Measurements from ENCODE around the gene KLHL29. TPM values are rescaled to one million over a fixed set of nuclear protein-coding genes. Genes with fewer than 3 reads are reported as not detected.

The KLHL29 gene
- total RNA-seq, 4 donors from 2014 or later = 39.6 to 52.0 (median 40.4) TPM

DNA sequence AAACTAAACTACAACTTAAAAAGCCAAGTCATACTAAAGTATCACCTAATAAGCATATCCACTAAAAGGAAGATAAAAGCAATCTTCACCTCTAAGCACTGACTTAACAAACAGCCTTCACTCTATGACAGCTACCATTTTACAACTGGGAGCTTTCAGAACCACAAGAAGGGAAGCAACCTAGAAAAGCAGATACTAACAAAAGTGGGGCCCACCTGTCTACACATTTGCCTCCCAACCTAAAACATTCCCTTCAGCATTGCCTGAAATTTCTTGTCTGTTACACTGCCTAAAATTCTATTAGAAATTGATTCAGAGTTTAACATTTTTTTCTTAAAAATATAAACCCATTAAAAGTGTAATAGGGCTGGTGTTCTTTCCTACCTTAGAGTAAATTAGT is 370.0 kb downstream of the KLHL29 start:
- peaks cover 0 to 54% (median 0%) of the 10 kb centered on the region in 3 donors for H3K36me3 ChIP-seq
- H3K4me1 ChIP-seq = peaks cover 0 to 6% (median 0%) of the 10 kb centered on the region in 4 donors
- no peak overlapping the region for H3K27ac ChIP-seq
- no peaks in the 10 kb centered on the region for H3K27me3 ChIP-seq
- H3K9me3 ChIP-seq = no peaks in the 10 kb centered on the region
- no peak overlapping the region for H3K4me3 ChIP-seq
- DNase-seq (ENCODE audit: low spot score in 2 of 2) = no peak
- TF ChIP-seq, protein P1, sequence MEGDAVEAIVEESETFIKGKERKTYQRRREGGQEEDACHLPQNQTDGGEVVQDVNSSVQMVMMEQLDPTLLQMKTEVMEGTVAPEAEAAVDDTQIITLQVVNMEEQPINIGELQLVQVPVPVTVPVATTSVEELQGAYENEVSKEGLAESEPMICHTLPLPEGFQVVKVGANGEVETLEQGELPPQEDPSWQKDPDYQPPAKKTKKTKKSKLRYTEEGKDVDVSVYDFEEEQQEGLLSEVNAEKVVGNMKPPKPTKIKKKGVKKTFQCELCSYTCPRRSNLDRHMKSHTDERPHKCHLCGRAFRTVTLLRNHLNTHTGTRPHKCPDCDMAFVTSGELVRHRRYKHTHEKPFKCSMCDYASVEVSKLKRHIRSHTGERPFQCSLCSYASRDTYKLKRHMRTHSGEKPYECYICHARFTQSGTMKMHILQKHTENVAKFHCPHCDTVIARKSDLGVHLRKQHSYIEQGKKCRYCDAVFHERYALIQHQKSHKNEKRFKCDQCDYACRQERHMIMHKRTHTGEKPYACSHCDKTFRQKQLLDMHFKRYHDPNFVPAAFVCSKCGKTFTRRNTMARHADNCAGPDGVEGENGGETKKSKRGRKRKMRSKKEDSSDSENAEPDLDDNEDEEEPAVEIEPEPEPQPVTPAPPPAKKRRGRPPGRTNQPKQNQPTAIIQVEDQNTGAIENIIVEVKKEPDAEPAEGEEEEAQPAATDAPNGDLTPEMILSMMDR (IDR thresholded peaks at IDR 0.05) = no peak
- TF ChIP-seq EP300 (IDR thresholded peaks at IDR 0.05) (no peak), POLR2A (IDR thresholded peaks at IDR 0.05) (no peak)

DNA sequence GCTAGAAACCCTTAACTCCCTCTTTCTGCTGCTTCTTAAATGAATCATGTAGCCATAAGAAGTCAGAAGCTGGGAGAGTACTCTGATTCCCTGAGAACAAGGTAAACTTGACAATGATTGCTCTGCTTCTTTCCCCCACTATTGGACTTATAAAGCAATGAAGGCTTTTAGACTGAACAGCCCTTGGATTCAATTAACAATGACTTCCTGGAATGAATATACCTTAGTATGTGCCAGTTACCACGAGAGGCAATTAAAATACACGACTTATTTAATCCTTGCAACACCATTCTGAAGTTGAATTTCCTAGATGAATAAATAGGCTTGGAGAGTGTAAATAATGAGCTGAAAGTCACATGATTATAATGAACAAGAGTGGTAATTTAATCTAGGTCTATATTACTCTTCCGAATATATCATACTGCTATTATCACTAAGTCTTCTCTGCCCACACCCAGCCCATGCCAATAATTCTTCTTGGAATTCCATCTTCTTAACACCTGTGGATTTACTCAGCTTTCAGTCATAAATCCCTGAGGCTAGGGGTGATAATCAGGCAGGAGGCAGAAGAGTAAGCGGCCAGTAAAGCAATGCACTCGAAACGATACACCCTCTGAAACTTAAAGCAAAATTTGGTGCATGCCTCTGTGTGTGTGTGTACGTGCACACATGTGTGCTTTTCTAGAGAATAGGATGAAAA is 371.8 kb downstream of the KLHL29 start:
- DNase-seq (ENCODE audit: low spot score in 2 of 2) = no peak
- Histone ChIP-seq H3K4me3 (no peak overlapping the region), H3K27me3 (no peaks in the 10 kb centered on the region), H3K27ac (no peak overlapping the region), H3K36me3 (peaks cover 0 to 37% (median 0%) of the 10 kb centered on the region in 3 donors), H3K9me3 (no peaks in the 10 kb centered on the region), H3K4me1 (peaks cover 0 to 22% (median 2%) of the 10 kb centered on the region in 4 donors)
- TF ChIP-seq EP300 (IDR thresholded peaks at IDR 0.05) (no peak), POLR2A (IDR thresholded peaks at IDR 0.05) (no peak)
- TF ChIP-seq, protein P1 (IDR thresholded peaks at IDR 0.05) = no peak
- WGBS, 2 donors = 84 to 88% methylated on average over 7 of the region's 7 CpGs

DNA sequence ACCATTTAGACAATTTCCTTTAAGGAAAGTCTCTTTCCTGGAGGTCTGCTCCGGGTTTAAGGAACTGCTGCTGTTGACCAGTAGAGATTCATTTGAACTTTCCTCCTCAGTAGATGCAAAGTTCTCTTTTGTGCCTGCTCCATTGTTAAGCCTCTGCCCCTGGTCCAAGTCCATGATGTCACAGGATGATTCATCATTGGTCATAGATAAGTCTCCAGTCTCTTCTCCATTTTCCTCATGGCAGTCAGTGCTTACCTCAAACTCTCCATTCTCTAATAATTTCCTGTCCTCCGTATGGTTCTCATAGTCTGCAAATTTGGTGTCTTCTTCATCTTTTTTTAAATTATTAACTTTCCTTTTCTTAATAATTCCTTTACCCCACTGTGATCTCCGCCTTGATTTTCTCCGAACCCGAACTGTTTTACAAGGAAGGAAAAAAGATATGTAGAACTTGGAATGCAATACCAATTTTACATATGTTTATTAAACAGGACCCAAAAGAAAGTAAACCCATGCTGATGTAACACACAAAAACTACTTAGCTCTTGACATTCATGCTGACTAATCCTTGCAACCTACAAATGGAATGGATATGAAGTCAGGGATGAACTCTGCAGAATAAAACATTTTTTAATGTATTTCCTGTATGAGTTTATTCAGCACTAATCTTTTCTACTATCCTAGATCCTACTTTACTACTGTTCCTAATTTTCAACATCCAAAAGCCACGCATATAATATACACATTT is 372.9 kb downstream of the KLHL29 start:
- H3K4me1 ChIP-seq = peaks cover 0 to 31% (median 2%) of the 10 kb centered on the region in 4 donors
- H3K27me3 ChIP-seq = no peaks in the 10 kb centered on the region
- DNase-seq (ENCODE audit: low spot score in 2 of 2) = no peak
- WGBS, 2 donors = 81 to 84% methylated on average over 6 of the region's 6 CpGs
- no peak overlapping the region for H3K27ac ChIP-seq
- H3K36me3 ChIP-seq = peaks cover 0 to 29% (median 0%) of the 10 kb centered on the region in 3 donors
- no peak for TF ChIP-seq POLR2A (IDR thresholded peaks at IDR 0.05)
- no peak overlapping the region for H3K4me3 ChIP-seq
- no peaks in the 10 kb centered on the region for H3K9me3 ChIP-seq

Data from tibial nerve (tissue), 4 donors.